HepG2 (cell line): Measurements from ENCODE around the gene YWHAE. TPM values are rescaled to one million over a fixed set of nuclear protein-coding genes. Genes with fewer than 3 reads are reported as not detected.
A peak's percentile ranks its signal among the peaks of the same experiment; 100 is the strongest.

Experiments used
- ATAC-seq: fragments of 200-7000 bp; cut with Tn5 transposase; 3 replicates; pipeline ENCODE4 v1.9.1; 2020; ENCODE audit warnings: mild to moderate bottlenecking, moderate library complexity
- BruUV-seq: library from RNA; stranded (reverse); fragments of 400-500 nt; replicated peaks from 2 replicates; lab custom pipeline; 2021; lab: Mats Ljungman, UMichigan
- CTCF ChIA-PET: fragments of 300-600 bp; formaldehyde crosslinking; extraction: SDS; loops from one replicate; lab custom pipeline; 2021; ENCODE audit warnings: low total read pairs, inconsistent platforms, low intra/inter-chr PET ratio; lab: Yijun Ruan, JAX
- POLR2A ChIA-PET: fragments of 350-600 bp; sonication (Branson Sonifier 250); formaldehyde crosslinking; loops from one replicate; lab custom pipeline; 2020; ENCODE audit warnings: antibody characterized with exemption, inconsistent platforms; lab: Yijun Ruan, JAX
- DNase-seq: peaks from one replicate; pipeline ENCODE4 v3.0.0-alpha.2; 2015; ENCODE audit warnings: low spot score
- FAIRE-seq: peaks from 3 replicates; lab custom pipeline; 2011; peaks lifted over from hg19 to GRCh38; lab: Jason Lieb, UNC
- H2AFZ ChIP-seq: one replicate; pipeline ENCODE4 v1.6.1; 2011; ENCODE audit warnings: low read length, inconsistent platforms
- H3K27ac ChIP-seq: fragments of 300-600 bp; 3 replicates; pipeline ENCODE4 v1.8.0; 2011; ENCODE audit warnings: mixed run types, mild to moderate bottlenecking, mixed read lengths, low read length, inconsistent platforms; ENCODE audit not compliant: insufficient read depth; ENCODE audit errors: extremely low read length
- H3K27me3 ChIP-seq, 2 experiments: fragments of 200-600 bp in 1 of 2; 2 replicates in 1 of 2; 3 replicates in 1 of 2; pipeline versions ENCODE4 v1.6.0 to v1.8.0; 2011; ENCODE audit warnings: low read length in 2 of 2, mild to moderate bottlenecking in 2 of 2, moderate library complexity in 2 of 2, inconsistent platforms in 1 of 2; ENCODE audit not compliant: insufficient read depth in 2 of 2, control insufficient read depth in 1 of 2
- H3K36me3 ChIP-seq, 2 experiments: fragments of 200-600 bp in 1 of 2; replicated peaks in 1 of 2; 2 replicates in 1 of 2; 3 replicates in 1 of 2; pipeline versions ENCODE4 v1.5.1 to v1.8.0; 2011; ENCODE audit warnings: low read length in 2 of 2, inconsistent platforms in 1 of 2; ENCODE audit not compliant: insufficient read depth in 2 of 2, control insufficient read depth in 1 of 2
- H3K4me1 ChIP-seq: 2 replicates; pipeline ENCODE4 v1.5.1; 2012; ENCODE audit warnings: low read length, inconsistent platforms; ENCODE audit not compliant: insufficient read depth
- H3K4me2 ChIP-seq: 2 replicates; pipeline ENCODE4 v1.6.0; 2011; ENCODE audit warnings: low read depth, low read length, inconsistent platforms
- H3K4me3 ChIP-seq, 3 experiments: fragments of 200-600 bp in 1 of 3; sonication (generic), shearing (Covaris generic) in 1 of 3; replicated peaks in 1 of 3; 2 replicates each; pipeline ENCODE4 v1.5.1; 2011 to 2016; ENCODE audit warnings: low read length in 3 of 3, inconsistent platforms in 2 of 3, low read depth in 2 of 3, mild to moderate bottlenecking in 2 of 3, control low read depth in 1 of 3, mixed read lengths in 1 of 3; ENCODE audit not compliant: insufficient read depth in 1 of 3
- H3K79me2 ChIP-seq: one replicate; pipeline ENCODE4 v1.6.1; 2011; ENCODE audit warnings: low read length, inconsistent platforms; ENCODE audit not compliant: insufficient read depth
- H3K9ac ChIP-seq: 2 replicates; pipeline ENCODE4 v1.6.0; 2011; ENCODE audit warnings: mild to moderate bottlenecking, low read depth, low read length, inconsistent platforms; ENCODE audit not compliant: insufficient read depth
- H3K9me3 ChIP-seq: 2 replicates; pipeline ENCODE4 v1.5.1; 2012; ENCODE audit warnings: mild to moderate bottlenecking, low read length
- H4K20me1 ChIP-seq: 2 replicates; pipeline ENCODE4 v1.6.0; 2011; ENCODE audit warnings: inconsistent platforms, mild to moderate bottlenecking, low read length, moderate library complexity; ENCODE audit not compliant: insufficient read depth
- ATAD3A ChIP-seq: sonication (generic); formaldehyde crosslinking; IDR thresholded peaks from 2 replicates; pipeline ENCODE4 v1.4.0; 2020; ENCODE audit warnings: missing genetic modification reagents
- BCL6 ChIP-seq: IDR thresholded peaks from 2 replicates; pipeline ENCODE4 v1.6.1; 2016; ENCODE audit warnings: missing genetic modification reagents, missing compliant biosample characterization
- CEBPB ChIP-seq: IDR thresholded peaks from 2 replicates; pipeline ENCODE4 v1.6.1; 2011; ENCODE audit warnings: low read depth, low read length, improper control_type of control experiment, borderline replicate concordance
- ELF1 ChIP-seq: sonication (generic); formaldehyde crosslinking; IDR thresholded peaks from 2 replicates; pipeline ENCODE4 v1.4.0; 2020; ENCODE audit warnings: missing genetic modification reagents
- GRHL1 ChIP-seq: sonication (generic); formaldehyde crosslinking; conservative IDR thresholded peaks from 2 replicates; pipeline ENCODE4 v1.8.0; 2022; ENCODE audit warnings: missing genetic modification reagents
- HDAC2 ChIP-seq: sonication (generic); formaldehyde crosslinking; IDR thresholded peaks from 2 replicates; pipeline ENCODE4 v1.4.0; 2020; ENCODE audit warnings: missing genetic modification reagents
- HOXA7 ChIP-seq: sonication (generic); formaldehyde crosslinking; IDR thresholded peaks from 2 replicates; pipeline ENCODE4 v1.8.1; 2022; ENCODE audit warnings: mild to moderate bottlenecking, missing genetic modification reagents, moderate library complexity
- NFE2L2 ChIP-seq: fragments of 150-350 bp; IDR thresholded peaks from 2 replicates; pipeline ENCODE4 v1.6.1; 2014; ENCODE audit warnings: low read length
- NKX3-1 ChIP-seq: sonication (generic); formaldehyde crosslinking; IDR thresholded peaks from 2 replicates; pipeline ENCODE4 v1.5.0; 2020; ENCODE audit warnings: missing genetic modification reagents
- PAF1 ChIP-seq: IDR thresholded peaks from 2 replicates; pipeline ENCODE4 v1.6.1; 2016; ENCODE audit warnings: missing genetic modification reagents, missing compliant biosample characterization
- SIX4 ChIP-seq: sonication (generic); formaldehyde crosslinking; IDR thresholded peaks from 2 replicates; pipeline ENCODE4 v1.4.0; 2020; ENCODE audit warnings: missing genetic modification reagents
- SRF ChIP-seq: IDR thresholded peaks from 2 replicates; pipeline ENCODE4 v1.6.1; 2011; ENCODE audit warnings: mild to moderate bottlenecking, low read depth, low read length, moderate library complexity
- THYN1 ChIP-seq: sonication (generic); formaldehyde crosslinking; IDR thresholded peaks from 2 replicates; pipeline ENCODE4 v1.8.1; 2023; ENCODE audit warnings: low read depth, mild to moderate bottlenecking, moderate library complexity, missing genetic modification reagents, borderline replicate concordance
- ZKSCAN5 ChIP-seq: sonication (generic); formaldehyde crosslinking; IDR thresholded peaks from 2 replicates; pipeline ENCODE4 v1.5.1; 2020; ENCODE audit warnings: mild to moderate bottlenecking, missing genetic modification reagents
- ZNF383 ChIP-seq: sonication (generic); formaldehyde crosslinking; IDR thresholded peaks from 2 replicates; pipeline ENCODE4 v1.4.0; 2020; ENCODE audit warnings: missing genetic modification reagents, mild to moderate bottlenecking, borderline replicate concordance
- ZNF510 ChIP-seq: sonication (generic); formaldehyde crosslinking; IDR thresholded peaks from 2 replicates; pipeline ENCODE4 v1.4.0; 2020; ENCODE audit warnings: low read depth, mild to moderate bottlenecking, missing genetic modification reagents
- ZNF749 ChIP-seq: sonication (generic); formaldehyde crosslinking; IDR thresholded peaks from 2 replicates; pipeline ENCODE4 v1.8.0; 2022; ENCODE audit warnings: mild to moderate bottlenecking, missing genetic modification reagents, moderate library complexity, borderline replicate concordance
- WGBS: methylation state at CpG from one replicate; pipeline ENCODE4 v1.1.6; 2017; ENCODE audit warnings: low lambda C conversion rate; 5-methylcytosine and 5-hydroxymethylcytosine counted together
- in situ Hi-C: cut with HindIII; loops from 2 replicates; pipeline ENCODE4 v1.10.0; 2017; ENCODE audit warnings: low pct_unique_long_range_greater_than_20kb; ENCODE audit not compliant: extremely low pct_ligation_motif_present
- intact Hi-C: fragments of 100-400 bp; cut with micrococcal nuclease; formaldehyde crosslinking; loops from one replicate; pipeline ENCODE4 v1.10.0; 2022; ENCODE audit not compliant: unreplicated experiment
- polyA plus RNA-seq, 8 experiments: library from polyadenylated mRNA; depleted of rRNA in 3 of 8; stranded (reverse) in 7 of 8; unstranded in 1 of 8; fragments of >200 nt; fragmentation: Illumina TruSeq in 4 of 8; extraction: Trizol in 4 of 8; gene quantifications; 2 replicates each; pipeline versions ENCODE4 v1.2.1 to v1.2.3, GENCODE V29; 2011 to 2016; ENCODE audit warnings: low read depth in 4 of 8, missing spikeins in 1 of 8, mixed read lengths in 1 of 8; ENCODE audit not compliant: insufficient read depth in 1 of 8
- total RNA-seq, 5 experiments: library from RNA; depleted of rRNA; stranded (reverse); fragments of >200 nt; fragmentation: Illumina TruSeq; extraction: Trizol; gene quantifications; 2 replicates each; pipeline ENCODE4 v1.2.3, GENCODE V29; 2016; ENCODE audit warnings: low read depth in 1 of 5

Gene YWHAE
- total and polyA plus RNA-seq, 2 of the 13 experiments (the other 11 are each of a cell fraction or from before 2014, with no cell fraction given), result 256 to 335 TPM

GRCh38 chr17:1315409-1315808 lies 84.6 kb downstream of the YWHAE start:
- ChIA-PET POLR2A (no interaction called here), CTCF (no interaction called here)
- Histone ChIP-seq H2AFZ (no peak overlapping the region), H3K4me3 (no peak overlapping the region), H3K79me2 (no peaks in the 10 kb centered on the region), H3K9ac (no peak overlapping the region), H3K9me3 (no peaks in the 10 kb centered on the region), H4K20me1 (no peaks in the 10 kb centered on the region), H3K27ac (no peak overlapping the region), H3K36me3 (no peaks in the 10 kb centered on the region), H3K4me1 (0 out of 2 replicates have a peak, but pooled peaks cover 6% of the 10 kb centered on the region), H3K4me2 (no peak overlapping the region), H3K27me3 (peaks cover 0 to 26% of the 10 kb centered on the region in 2 experiments; a peak in 3 of 5 replicates)
- no TSS peak for BruUV-seq
- no peak for DNase-seq
- WGBS, result 23% methylated on average over 4 of the region's 10 CpGs
- ATAC-seq, result no peak; the same call in 2 of the 3 replicates
- intact Hi-C loops (no loop called here), in situ Hi-C loops (no loop called here)
- TF ChIP-seq SIX4 (CRISPR knock-in tag), result no peak
- no peak for TF ChIP-seq THYN1 (CRISPR knock-in tag)
- TF ChIP-seq ZNF510 (CRISPR knock-in tag), result no peak
- TF ChIP-seq ZNF383, result no peak
- TF ChIP-seq NFE2L2, result no peak
- TF ChIP-seq HOXA7 (CRISPR knock-in tag), result no peak
- TF ChIP-seq ELF1, result no peak
- TF ChIP-seq HDAC2 (CRISPR knock-in tag), result no peak
- FAIRE-seq, result no peak

GRCh38 chr17:1313270-1314005 lies 86.6 kb downstream of the YWHAE start:
- no peak; the same call in 2 of the 3 replicates for ATAC-seq
- no peak for DNase-seq
- CTCF ChIA-PET, result no interaction called here

More at GRCh38 chr17:1313270-1314005, 86.6 kb downstream of the YWHAE start:
- H3K4me1 ChIP-seq, result 0 out of 2 replicates have a peak, but pooled peaks cover 6% of the 10 kb centered on the region
- no peaks in the 10 kb centered on the region for H3K79me2 ChIP-seq
- no TSS peak for BruUV-seq
- no peaks in the 10 kb centered on the region for H3K36me3 ChIP-seq
- H3K9me3 ChIP-seq, result no peaks in the 10 kb centered on the region
- FAIRE-seq, result no peak
- in situ Hi-C loops, result no loop called here
- H3K27me3 ChIP-seq, result peaks cover 0 to 21% of the 10 kb centered on the region in 2 experiments; a peak in 3 of 5 replicates
- no peak overlapping the region for H2AFZ ChIP-seq
- TF ChIP-seq NKX3-1 (CRISPR knock-in tag), result no peak
- peak; percentile 80 for TF ChIP-seq CEBPB
- no peak for TF ChIP-seq GRHL1 (CRISPR knock-in tag)
- peak; percentile 73; the same call in 1 of the 2 replicates for TF ChIP-seq ZKSCAN5
- no peak for TF ChIP-seq ATAD3A (CRISPR knock-in tag)
- no peak for TF ChIP-seq PAF1 (CRISPR knock-in tag)
- TF ChIP-seq BCL6 (CRISPR knock-in tag), result 0 out of 2 replicates have a peak, but pooled peaks have one; percentile 19
- TF ChIP-seq ZNF749 (CRISPR knock-in tag), result no peak
- no peak for TF ChIP-seq SRF
- TF ChIP-seq, all 625 proteins: peak for 3
- no peak overlapping the region for H3K4me2 ChIP-seq
- no peak overlapping the region for H3K9ac ChIP-seq
- no peak overlapping the region for H3K4me3 ChIP-seq
- 11% methylated on average over 8 of the region's 8 CpGs for WGBS
- intact Hi-C loops, result no loop called here
- POLR2A ChIA-PET, result no interaction called here
- H4K20me1 ChIP-seq, result no peaks in the 10 kb centered on the region
- no peak overlapping the region for H3K27ac ChIP-seq
